Large intestine (tissue), 3 donors: ENCODE measurements around the gene NKG7. TPM values are rescaled to one million over a fixed set of nuclear protein-coding genes. Genes with fewer than 3 reads are reported as not detected.

Experiments used
- DNase-seq, 2 donors: peaks; one replicate each; pipeline versions ENCODE4 v3.0.0 to v3.0.0-alpha.2; 2013
- H3K27ac ChIP-seq: one replicate; pipeline ENCODE4 v1.5.1; 2013; ENCODE audit warnings: low read length
- H3K27me3 ChIP-seq: 2 replicates; pipeline ENCODE4 v1.6.1; 2013; ENCODE audit warnings: low read length; ENCODE audit not compliant: control insufficient read depth, insufficient read depth
- H3K36me3 ChIP-seq: 2 replicates; pipeline ENCODE4 v1.6.1; 2013; ENCODE audit warnings: low read length; ENCODE audit not compliant: control insufficient read depth, insufficient read depth
- H3K4me1 ChIP-seq: one replicate; pipeline ENCODE4 v1.6.1; 2013; ENCODE audit warnings: low read length; ENCODE audit not compliant: control insufficient read depth, insufficient read depth
- H3K4me3 ChIP-seq: one replicate; pipeline ENCODE4 v1.5.1; 2013; ENCODE audit warnings: low read length
- H3K9me3 ChIP-seq: one replicate; pipeline ENCODE4 v1.6.1; 2013; ENCODE audit warnings: mild to moderate bottlenecking, low read depth, low read length, moderate library complexity; ENCODE audit not compliant: control insufficient read depth
- WGBS: methylation state at CpG from one replicate; pipeline ENCODE4 v1.1.5; 2013; ENCODE audit warnings: low lambda C conversion rate; ENCODE audit not compliant: insufficient coverage; 5-methylcytosine and 5-hydroxymethylcytosine counted together
- polyA plus RNA-seq: library from polyadenylated mRNA; unstranded; fragments of 120-200 nt; gene quantifications from one replicate; pipeline ENCODE4 v1.2.1, GENCODE V29; 2013

NKG7 gene
- polyA plus RNA-seq, 1 donor, result 12.4 TPM

GRCh38 chr19:51347209-51347928 lies 25.1 kb downstream of the NKG7 start:
- Histone ChIP-seq H3K9me3 (no peaks in the 10 kb centered on the region), H3K36me3 (peaks cover 60% of the 10 kb centered on the region), H3K4me1 (no peaks in the 10 kb centered on the region), H3K4me3 (no peak overlapping the region), H3K27me3 (no peaks in the 10 kb centered on the region), H3K27ac (no peak overlapping the region)
- DNase-seq, result no peak
- WGBS, result 100% methylated on average over 1 of the region's 10 CpGs

GRCh38 chr19:51346742-51347141 lies 25.7 kb downstream of the NKG7 start:
- Histone ChIP-seq H3K36me3 (peaks cover 54% of the 10 kb centered on the region), H3K9me3 (no peaks in the 10 kb centered on the region), H3K27me3 (no peaks in the 10 kb centered on the region), H3K4me1 (no peaks in the 10 kb centered on the region), H3K27ac (no peak overlapping the region), H3K4me3 (no peak overlapping the region)
- no CpG with 5 or more reads among the region's 17 CpGs for WGBS
- no peak for DNase-seq

- Histone ChIP-seq H3K9me3 (no peaks in the 10 kb centered on the region), H3K27ac (no peak overlapping the region), H3K4me1 (no peaks in the 10 kb centered on the region), H3K27me3 (peaks cover 8% of the 10 kb centered on the region), H3K4me3 (no peak overlapping the region), H3K36me3 (peaks cover 40% of the 10 kb centered on the region)
- no CpG with 5 or more reads among the region's 9 CpGs for WGBS
- DNase-seq, result no peak
Observed at GRCh38 chr19:51345076-51345620, 27.3 kb downstream of the NKG7 start.

- WGBS, result no CpG with 5 or more reads among the region's 9 CpGs
- no peak overlapping the region for H3K27ac ChIP-seq
- H3K9me3 ChIP-seq, result no peaks in the 10 kb centered on the region
- peaks cover 6% of the 10 kb centered on the region for H3K4me1 ChIP-seq
- peaks cover 31% of the 10 kb centered on the region for H3K36me3 ChIP-seq
- no peak for DNase-seq
- peaks cover 8% of the 10 kb centered on the region for H3K27me3 ChIP-seq
- no peak overlapping the region for H3K4me3 ChIP-seq
Observed at GRCh38 chr19:51342631-51343569, 29.6 kb downstream of the NKG7 start.

GRCh38 chr19:51341976-51342580 lies 30.4 kb downstream of the NKG7 start, which contains the start of gene VSIG10L:
Gene VSIG10L, minus strand, starts transcription at chr19:51342139. Its CDS starts 15 bp downstream, at chr19:51342124.
- H3K4me3 ChIP-seq, result no peak within 1 kb of the TSS
- no CpG with 5 or more reads among the region's 3 CpGs for WGBS
- H3K36me3 ChIP-seq, result peaks cover 23% of the 10 kb centered on the region
- peaks cover 6% of the 10 kb centered on the region for H3K4me1 ChIP-seq
- no peak within 1 kb of the TSS for H3K27ac ChIP-seq
- peaks cover 8% of the 10 kb centered on the region for H3K27me3 ChIP-seq
- no peaks in the 10 kb centered on the region for H3K9me3 ChIP-seq
- no peak for DNase-seq

- no CpG with 5 or more reads among the region's 18 CpGs for WGBS
- no peak for DNase-seq
- peaks cover 13% of the 10 kb centered on the region for H3K36me3 ChIP-seq
- peaks cover 8% of the 10 kb centered on the region for H3K27me3 ChIP-seq
- no peak overlapping the region for H3K4me3 ChIP-seq
- no peaks in the 10 kb centered on the region for H3K9me3 ChIP-seq
- H3K4me1 ChIP-seq, result peaks cover 6% of the 10 kb centered on the region
- no peak overlapping the region for H3K27ac ChIP-seq
Observed at GRCh38 chr19:51341066-51341465, 31.4 kb downstream of the NKG7 start.

- Histone ChIP-seq H3K4me1 (peaks cover 6% of the 10 kb centered on the region), H3K4me3 (peak overlapping the region; percentile 66), H3K27ac (peak overlapping the region; percentile 73), H3K27me3 (peaks cover 8% of the 10 kb centered on the region), H3K9me3 (no peaks in the 10 kb centered on the region), H3K36me3 (peaks cover 7% of the 10 kb centered on the region)
- no CpG with 5 or more reads among the region's 107 CpGs for whole genome bisulfite sequencing
- peak; percentile 96 for DNase-seq
Observed at GRCh38 chr19:51339687-51340656, 32.5 kb downstream of the NKG7 start.

- Histone ChIP-seq H3K4me3 (peak overlapping the region; percentile 66), H3K4me1 (peaks cover 6% of the 10 kb centered on the region), H3K9me3 (no peaks in the 10 kb centered on the region), H3K36me3 (peaks cover 2% of the 10 kb centered on the region), H3K27ac (peak overlapping the region; percentile 73), H3K27me3 (peaks cover 8% of the 10 kb centered on the region)
- no peak for DNase-seq
- 4% methylated on average over 4 of the region's 10 CpGs for WGBS
Observed at GRCh38 chr19:51339313-51339686, 33.2 kb downstream of the NKG7 start.

- WGBS, result 16% methylated on average over 5 of the region's 43 CpGs
- peaks cover 6% of the 10 kb centered on the region for H3K4me1 ChIP-seq
- DNase-seq, result peak; percentile 64 to 90
- H3K27ac ChIP-seq, result peak overlapping the region; percentile 73
- H3K4me3 ChIP-seq, result peak overlapping the region; percentile 66
- H3K36me3 ChIP-seq, result no peaks in the 10 kb centered on the region
- no peaks in the 10 kb centered on the region for H3K9me3 ChIP-seq
- H3K27me3 ChIP-seq, result peaks cover 8% of the 10 kb centered on the region
Observed at GRCh38 chr19:51338563-51339312, 33.7 kb downstream of the NKG7 start.
